Measurements from ENCODE around the gene TMPRSS9.
A peak's percentile ranks its signal among the peaks of the same experiment; 100 is the strongest.
"Not testable (repeated sequence)": the region's sequence is repeated elsewhere in the genome, so short reads cannot be mapped to it uniquely, and the experiment has no call there.

Gene TMPRSS9

GRCh38 chr19:2394054-2394441, 34.0 kb downstream of the TMPRSS9 start:
- DNase-seq = peak in 1 of 4 experiments; percentile 34

DNA sequence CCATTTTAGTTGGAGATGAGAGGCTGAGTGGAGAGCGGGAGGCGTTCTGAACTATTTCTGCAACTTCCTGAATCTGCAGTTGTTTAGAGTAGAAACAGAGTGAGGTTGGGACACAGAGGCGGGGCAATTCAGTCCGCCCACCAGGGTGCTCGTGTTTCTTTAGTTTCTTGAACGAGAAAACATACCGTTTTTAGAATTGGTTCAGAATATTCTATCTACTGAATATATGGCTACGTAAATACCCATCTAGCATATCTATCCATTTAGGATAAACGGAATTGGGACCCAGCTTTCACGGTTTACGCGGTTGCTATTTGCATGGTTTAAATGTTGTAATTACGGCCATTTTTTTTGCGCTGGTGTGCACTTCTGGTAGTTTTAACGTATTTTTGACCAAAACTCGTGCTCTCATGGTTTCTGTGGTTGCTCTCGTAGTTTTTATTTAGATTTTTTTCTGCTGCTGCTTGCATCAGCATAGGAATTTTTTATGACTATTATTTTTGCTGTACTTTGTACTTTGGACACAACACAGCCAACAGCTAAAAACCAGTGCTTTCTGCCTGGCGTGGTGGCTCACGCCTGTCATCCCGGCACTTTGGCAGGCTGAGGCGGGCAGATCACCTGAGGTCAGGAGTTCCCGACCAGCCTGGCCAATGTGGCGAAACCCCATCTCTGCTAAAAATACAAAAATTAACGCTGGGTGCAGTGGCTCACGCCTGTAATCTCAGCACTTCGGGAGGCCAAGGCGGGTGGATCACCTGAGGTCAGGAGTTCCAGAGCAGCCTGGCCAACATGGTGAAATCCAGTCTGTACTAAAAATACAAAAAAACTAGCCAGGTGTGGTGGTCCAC, 34.6 kb downstream of the TMPRSS9 start:
- peak; percentile 84 to 91 (median 89) for DNase-seq

DNA sequence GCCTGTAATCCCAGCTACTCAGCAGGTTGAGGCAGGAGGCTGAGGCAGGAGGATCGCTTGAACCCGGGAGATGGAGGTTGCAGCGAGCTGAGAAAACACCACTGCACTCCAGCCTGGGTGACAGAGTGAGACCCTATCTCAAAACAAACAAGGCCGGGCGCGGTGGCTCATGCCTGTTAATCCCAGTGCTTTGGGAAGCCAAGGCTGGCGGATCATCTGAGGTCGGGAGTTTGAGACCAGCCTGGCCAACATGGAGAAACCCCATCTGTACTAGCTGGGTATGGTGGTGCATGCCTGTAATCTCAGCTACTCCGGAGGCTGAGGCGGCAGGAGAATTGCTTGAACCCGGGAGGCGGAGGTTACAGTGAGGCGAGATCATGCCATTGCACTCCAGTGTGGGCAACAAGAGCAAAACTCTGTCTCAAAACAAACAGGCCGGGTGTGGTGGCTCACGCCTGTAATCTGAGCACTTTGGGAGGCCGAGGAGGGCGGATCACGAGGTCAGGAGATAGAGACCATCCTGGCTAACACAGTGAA, 35.3 kb downstream of the TMPRSS9 start:
- not testable (repeated sequence) for DNase-seq

GRCh38 chr19:2397173-2397572, 37.1 kb downstream of the TMPRSS9 start:
- not testable (repeated sequence) for DNase-seq

- DNase-seq = no peak
Observed at GRCh38 chr19:2398735-2399305, 38.8 kb downstream of the TMPRSS9 start.

- no peak for DNase-seq
Observed at GRCh38 chr19:2399582-2399981, 39.5 kb downstream of the TMPRSS9 start.

GRCh38 chr19:2408247-2408646, 48.2 kb downstream of the TMPRSS9 start:
- no peak for DNase-seq

GRCh38 chr19:2409352-2409912, 49.4 kb downstream of the TMPRSS9 start:
- DNase-seq = no peak

DNA sequence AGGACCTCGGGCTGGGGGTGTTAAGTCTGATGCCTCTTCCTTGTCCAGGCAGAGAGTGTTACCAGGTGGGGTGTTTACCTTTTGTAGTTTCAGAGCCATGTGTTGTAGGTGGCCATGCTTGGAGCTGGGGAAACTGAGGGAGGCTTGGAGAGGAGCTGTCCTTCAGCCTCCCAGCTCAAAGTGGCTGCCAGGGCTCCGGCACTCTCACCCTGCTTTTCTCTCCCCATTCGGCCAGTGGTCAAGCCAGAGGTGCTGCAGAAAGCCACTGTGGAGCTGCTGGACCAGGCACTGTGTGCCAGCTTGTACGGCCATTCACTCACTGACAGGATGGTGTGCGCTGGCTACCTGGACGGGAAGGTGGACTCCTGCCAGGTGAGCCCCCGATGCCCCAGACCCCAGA, 50.0 kb downstream of the TMPRSS9 start:
- no peak for DNase-seq

DNA sequence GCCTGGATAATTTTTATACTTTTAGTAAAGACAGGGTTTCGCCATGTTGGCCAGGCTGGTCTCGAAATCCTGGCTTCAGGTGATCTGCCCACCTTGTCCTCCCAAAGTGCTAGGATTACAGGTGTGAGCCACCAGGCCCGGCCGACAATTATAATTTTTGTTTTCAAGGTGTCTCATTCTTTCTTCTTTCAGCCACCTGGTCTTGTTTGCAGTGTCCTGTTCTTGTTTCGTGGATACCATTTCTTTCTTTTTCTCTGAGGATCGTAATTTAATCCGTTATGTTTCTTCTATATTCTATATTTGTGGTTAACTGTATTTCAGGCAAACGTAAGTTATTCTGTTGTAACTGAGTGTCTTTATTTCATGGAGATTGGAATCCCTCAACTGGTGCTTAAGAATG, 51.6 kb downstream of the TMPRSS9 start:
- no peak for DNase-seq

DNA sequence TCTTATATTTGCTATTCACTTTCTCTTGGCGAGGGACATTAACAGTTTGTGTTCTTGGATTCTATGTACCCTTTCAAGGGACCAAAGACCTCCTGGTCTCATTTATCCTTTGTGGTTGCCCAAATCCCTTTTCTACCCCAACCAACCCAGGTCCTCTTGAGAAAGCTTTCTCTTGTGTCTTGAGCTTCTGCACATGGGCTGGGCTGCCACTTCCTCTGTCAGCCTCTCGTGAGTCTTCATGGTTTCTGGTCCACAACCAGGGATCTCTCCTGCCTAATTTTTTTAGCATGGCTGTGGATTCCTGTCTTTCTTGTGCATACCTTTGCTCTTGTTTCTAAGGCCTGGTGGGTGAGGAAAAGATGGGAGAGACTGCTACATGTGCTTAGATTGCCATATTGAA, 52.4 kb downstream of the TMPRSS9 start:
- DNase-seq = peak in 3 of 4 experiments; percentile 21 to 37 (median 26)

- no peak for DNase-seq
Observed at GRCh38 chr19:2413159-2413558, 53.1 kb downstream of the TMPRSS9 start.

GRCh38 chr19:2413629-2414028, 53.6 kb downstream of the TMPRSS9 start:
- no peak for DNase-seq

DNA sequence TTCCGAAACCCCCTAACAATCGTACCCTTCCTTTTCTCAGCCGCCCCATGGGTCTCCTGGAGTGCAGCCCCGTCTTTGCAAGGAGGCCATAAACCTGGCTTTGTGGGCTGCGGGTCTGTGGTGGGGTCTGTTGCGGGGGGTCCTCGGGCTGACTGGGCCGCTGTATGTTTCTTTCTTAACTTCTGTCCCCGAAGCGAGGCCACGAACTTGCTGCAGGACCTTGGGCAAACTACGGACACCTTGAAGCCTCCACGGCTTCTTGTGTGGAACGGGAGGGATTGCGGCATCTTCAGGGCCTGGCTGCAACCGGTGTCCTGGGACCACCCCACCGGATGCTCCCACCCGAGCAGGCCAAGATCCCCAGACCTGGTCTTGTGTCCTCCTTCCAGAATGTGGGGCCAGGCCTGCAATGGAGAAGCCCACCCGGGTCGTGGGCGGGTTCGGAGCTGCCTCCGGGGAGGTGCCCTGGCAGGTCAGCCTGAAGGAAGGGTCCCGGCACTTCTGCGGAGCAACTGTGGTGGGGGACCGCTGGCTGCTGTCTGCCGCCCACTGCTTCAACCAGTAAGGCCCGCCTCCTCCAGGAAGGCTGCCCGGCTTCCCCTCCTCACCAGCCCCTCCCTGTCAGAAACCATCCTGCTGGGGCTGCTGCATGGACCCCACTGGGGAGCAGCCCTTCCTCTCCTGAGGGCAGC, 55.4 kb downstream of the TMPRSS9 start:
- no peak for DNase-seq

DNA sequence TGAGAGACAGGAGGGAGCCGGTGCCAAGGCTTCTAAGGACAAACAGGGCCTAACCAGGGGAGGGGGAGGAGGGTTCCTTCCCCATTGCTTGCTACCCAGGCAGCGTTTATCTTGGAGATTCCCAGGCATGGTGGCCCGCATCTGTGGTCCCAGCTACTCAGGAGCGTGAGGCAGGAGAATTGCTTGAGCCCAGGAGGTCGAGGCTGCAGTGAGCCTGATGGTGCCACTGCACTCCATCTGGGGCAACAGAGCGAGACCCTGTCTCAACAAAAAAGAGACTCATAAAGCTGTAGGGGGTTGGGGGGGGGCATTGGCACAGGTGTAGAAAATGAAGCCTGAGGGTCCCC, 55.9 kb downstream of the TMPRSS9 start:
- DNase-seq = no peak

- peak; percentile 22 to 56 (median 53) for DNase-seq
Observed at GRCh38 chr19:2416321-2417097, 56.4 kb downstream of the TMPRSS9 start.

GRCh38 chr19:2417436-2417835, 57.4 kb downstream of the TMPRSS9 start:
- DNase-seq = not testable (repeated sequence)

GRCh38 chr19:2417881-2418406, 57.9 kb downstream of the TMPRSS9 start:
- DNase-seq = no peak

- no peak for DNase-seq
Observed at GRCh38 chr19:2419754-2420153, 59.7 kb downstream of the TMPRSS9 start.

DNA sequence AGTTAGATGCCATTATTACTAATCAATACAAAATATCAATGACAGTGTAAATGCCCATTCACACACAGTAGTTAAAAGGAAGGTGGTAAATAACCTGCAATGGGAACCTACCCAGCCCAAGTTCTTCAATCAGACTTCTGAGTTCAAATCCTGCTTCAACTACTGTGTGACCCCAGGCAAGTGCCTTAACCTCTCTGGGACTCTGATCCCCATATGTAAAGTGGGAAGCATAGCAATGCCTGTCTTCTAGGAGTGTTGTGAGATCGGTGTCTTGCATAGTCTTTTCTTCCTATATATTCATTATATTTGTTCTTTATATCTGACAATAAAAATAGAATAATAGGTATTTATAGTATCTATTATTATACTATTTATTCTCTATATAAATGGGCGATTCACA, 60.4 kb downstream of the TMPRSS9 start:
- no peak for DNase-seq

GRCh38 chr19:2421581-2422306, 61.7 kb downstream of the TMPRSS9 start:
- no peak for DNase-seq
